Activated CD4-positive, alpha-beta T cell treated with anti-CD3 and anti-CD28 coated beads, Interleukin-2, Interleukin-6, amounts not matched to agents 100 ng/mL and 50 ng/mL, durations not matched to agents 16 hours and 8 hours (primary cell): ENCODE results near the gene NOD1.
"Not testable (repeated sequence)": the region's sequence is repeated elsewhere in the genome, so short reads cannot be mapped to it uniquely, and the experiment has no call there.

Experiments
- DNase-seq: peaks from one replicate; pipeline ENCODE4 v3.0.0-alpha.2; 2020

The NOD1 gene

GRCh38 chr7:30411173-30411572, 67.4 kb downstream of the NOD1 start:
- no peak for DNase-seq

- no peak for DNase-seq
Measured at GRCh38 chr7:30406664-30407425, 71.7 kb downstream of the NOD1 start.

- no peak for DNase-seq
Measured at GRCh38 chr7:30405179-30405578, 73.4 kb downstream of the NOD1 start.

- no peak for DNase-seq
Measured at GRCh38 chr7:30403477-30403876, 75.1 kb downstream of the NOD1 start.

GRCh38 chr7:30396389-30396788, 82.2 kb downstream of the NOD1 start:
- DNase-seq = no peak

- DNase-seq = no peak
Measured at GRCh38 chr7:30395676-30396075, 82.9 kb downstream of the NOD1 start.

- no peak for DNase-seq
Measured at GRCh38 chr7:30391806-30392205, 86.8 kb downstream of the NOD1 start.

GRCh38 chr7:30390736-30391636, 87.6 kb downstream of the NOD1 start:
- peak; percentile 29 for DNase-seq

GRCh38 chr7:30389791-30390190, 88.8 kb downstream of the NOD1 start:
- DNase-seq = no peak

- DNase-seq = no peak
Measured at GRCh38 chr7:30382607-30383006, 96.0 kb downstream of the NOD1 start.

- not testable (repeated sequence) for DNase-seq
Measured at GRCh38 chr7:30380824-30381223, 97.8 kb downstream of the NOD1 start.

- DNase-seq = no peak
Measured at GRCh38 chr7:30380294-30380693, 98.3 kb downstream of the NOD1 start.

GRCh38 chr7:30379741-30380140, 98.8 kb downstream of the NOD1 start:
- no peak for DNase-seq

- DNase-seq = no peak
Measured at GRCh38 chr7:30379131-30379530, 99.5 kb downstream of the NOD1 start.

GRCh38 chr7:30378275-30378674, 100.3 kb downstream of the NOD1 start:
- DNase-seq = no peak
